GM18526 (cell line): ENCODE data around the gene EEFSEC.

Experiments used
- POLR2A ChIP-seq: IDR thresholded peaks from 3 replicates; pipeline ENCODE4 v1.6.1; 2011; ENCODE audit not compliant: insufficient read length; ENCODE audit errors: extremely low read depth

The EEFSEC gene

DNA sequence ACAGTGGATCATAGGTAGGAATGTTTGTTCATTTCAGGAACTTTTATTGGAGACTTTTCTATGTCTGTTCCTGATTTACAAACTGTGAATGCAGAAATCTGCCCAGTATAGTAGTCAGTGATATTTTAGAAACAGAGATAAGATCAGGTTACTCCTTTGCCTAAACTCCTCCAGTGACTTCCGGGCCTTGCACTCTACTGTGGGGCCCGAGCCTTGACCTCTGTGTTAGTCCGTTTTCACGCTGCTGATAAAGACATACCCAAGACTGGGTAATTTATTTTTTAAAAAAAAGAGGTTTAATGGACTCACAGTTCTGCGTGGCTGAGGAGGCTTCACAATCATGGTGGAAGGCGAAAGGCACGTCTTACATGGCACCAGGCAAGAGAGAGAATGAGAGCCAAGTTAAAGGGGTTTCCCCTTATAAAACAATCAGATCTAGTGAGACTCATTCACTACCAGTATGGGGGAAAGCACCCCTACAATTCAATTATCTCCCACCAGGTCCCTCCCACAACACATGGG lies 186.3 kb downstream of the EEFSEC start:
- no peak for TF ChIP-seq POLR2A

DNA sequence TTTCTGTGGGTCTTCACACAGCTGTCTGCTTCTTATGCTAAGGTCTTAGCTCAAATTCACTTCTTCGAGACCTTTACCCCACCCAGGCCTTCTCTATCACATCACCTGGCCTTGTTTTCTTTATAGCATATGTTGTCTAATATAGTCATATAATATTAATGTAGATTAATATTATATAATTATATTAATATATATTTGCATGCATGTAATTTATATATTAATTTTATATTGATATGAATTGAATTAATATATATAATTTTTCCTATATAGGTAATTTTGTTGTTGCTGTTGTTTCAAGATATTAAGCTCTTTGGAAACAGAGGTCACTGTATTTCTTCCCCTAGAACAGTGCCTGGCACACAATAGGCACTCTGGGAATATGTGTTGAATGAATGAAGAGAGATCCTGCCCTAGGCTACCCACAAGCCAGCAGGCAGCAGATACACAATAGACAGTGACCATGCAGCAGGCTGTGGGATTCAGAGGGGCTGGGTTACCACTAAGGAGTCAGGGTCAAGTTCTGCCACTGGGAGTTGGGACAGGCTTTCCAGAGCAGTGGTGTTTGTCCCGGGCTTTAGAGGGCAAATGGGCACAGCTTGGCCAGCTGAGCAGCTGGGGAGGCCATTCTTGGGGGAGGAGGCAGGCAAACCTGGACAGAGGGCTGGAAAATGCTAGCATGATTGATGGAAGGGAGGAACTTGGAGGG lies 187.1 kb downstream of the EEFSEC start:
- no peak for TF ChIP-seq POLR2A

DNA sequence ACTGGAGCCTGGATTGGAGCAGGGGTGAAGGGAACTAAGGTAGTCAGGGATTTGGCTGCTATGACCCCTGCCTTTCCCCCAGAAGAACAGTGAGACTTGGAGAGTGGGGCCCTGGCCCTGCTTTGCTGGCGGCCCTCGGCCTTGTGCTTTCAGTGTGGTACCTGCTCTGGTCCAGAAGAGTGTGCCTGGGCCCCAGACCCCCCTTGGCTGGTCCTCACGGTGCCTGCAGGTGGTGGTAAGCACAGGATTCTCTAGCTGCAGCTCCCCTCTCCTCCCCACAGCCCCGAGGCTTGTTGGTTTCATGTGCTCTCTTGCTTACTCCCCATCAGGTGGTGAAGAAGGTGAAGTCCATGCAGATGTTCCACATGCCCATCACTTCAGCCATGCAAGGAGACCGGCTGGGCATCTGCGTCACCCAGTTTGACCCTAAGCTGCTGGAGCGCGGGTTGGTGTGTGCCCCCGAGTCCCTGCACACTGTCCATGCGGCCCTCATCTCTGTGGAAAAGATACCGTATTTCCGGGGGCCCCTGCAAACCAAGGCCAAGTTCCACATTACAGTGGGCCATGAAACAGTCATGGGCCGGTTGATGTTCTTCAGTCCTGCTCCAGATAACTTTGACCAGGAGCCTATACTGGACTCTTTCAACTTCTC lies 187.7 kb downstream of the EEFSEC start:
- TF ChIP-seq POLR2A = no peak

DNA sequence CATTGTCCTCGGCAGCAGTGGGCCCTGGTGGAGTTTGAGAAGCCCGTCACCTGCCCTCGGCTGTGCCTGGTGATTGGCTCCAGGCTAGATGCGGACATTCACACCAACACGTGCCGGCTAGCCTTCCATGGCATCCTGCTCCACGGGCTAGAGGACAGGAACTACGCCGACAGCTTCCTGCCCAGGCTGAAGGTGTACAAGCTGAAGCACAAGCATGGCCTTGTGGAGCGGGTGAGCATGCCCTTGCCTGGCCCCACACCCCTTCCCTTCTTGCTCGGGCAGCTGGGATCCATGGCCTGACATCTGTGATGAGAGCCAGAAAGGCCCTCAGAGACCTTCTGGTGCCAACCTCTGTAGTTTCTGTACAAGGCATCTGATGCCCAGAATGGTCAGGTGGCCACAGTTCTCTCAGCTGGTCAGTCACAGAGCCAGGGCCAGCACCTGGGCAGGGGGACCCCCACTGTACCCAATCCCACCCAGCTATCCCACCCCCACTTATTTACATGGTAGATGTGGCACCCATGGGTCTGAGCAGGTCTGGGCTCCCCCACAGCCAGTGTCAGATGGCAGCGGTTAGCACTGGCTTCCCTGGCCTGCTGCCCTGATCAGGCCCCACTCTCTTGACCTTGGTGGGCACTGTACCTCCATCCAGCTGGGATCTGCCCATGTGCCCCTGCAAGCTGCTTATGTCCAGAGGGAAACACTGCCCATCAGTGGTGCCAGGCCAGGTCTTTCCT lies 188.5 kb downstream of the EEFSEC start:
- TF ChIP-seq POLR2A = no peak

DNA sequence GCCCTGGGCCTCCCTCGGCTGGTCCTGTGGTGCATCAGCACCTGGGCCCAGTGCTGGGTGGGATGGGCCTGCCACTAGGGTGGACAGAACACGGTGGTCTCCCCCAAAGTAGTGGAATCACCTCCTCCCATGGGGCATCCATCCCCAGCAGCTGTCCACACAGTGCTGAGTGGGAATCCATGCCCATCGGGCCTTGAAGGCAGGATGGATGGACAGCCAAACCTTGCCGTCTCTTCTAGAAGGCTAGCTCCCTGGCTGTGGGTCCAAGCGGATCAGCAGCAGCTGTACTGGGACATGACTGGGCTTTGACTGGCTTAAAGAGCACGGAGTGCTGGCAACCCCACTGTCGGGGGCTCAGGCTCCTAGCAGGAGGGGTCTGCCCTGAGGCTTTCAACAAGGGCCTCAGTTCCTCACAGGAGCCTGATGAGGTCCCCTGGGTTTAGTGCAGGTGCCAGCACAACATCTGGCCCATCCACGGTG lies 189.5 kb downstream of the EEFSEC start:
- TF ChIP-seq POLR2A = no peak

DNA sequence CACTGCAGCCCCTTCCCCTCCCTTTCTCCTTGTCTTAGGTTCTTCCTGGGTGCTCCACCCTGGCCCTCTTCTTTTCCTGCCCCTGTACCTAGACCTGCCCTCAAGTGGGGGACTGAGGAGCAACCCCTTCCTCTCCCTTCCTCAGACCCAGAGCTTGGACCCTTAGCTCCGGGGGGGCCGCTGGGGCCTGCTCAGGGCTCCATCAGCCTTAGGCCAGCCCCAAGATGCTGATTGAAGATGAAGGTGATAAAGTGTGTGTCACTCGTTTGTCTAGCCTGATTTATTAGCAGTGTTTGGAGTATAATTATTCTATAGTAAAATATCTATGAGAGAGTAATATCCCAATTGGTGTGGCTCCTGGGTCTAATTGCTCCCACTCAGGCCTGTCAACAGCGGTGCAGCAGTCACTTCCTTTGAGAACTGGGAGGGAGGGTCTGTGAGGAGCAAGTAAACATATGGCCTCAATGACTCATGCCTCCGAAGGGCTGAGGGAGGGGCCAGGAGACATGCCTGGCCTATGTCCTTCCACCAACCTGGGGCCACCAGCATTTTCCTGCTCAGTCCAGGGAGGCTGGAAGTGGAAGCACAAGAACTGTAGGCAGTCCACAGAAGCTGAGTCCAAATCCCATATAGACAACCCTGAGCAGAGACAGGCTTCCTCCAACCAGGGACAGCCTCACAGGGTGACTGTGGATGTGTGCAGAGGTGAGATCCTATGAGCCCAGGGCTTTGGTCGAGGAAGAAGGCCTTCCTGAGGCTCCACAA lies 190.2 kb downstream of the EEFSEC start:
- no peak for TF ChIP-seq POLR2A

DNA sequence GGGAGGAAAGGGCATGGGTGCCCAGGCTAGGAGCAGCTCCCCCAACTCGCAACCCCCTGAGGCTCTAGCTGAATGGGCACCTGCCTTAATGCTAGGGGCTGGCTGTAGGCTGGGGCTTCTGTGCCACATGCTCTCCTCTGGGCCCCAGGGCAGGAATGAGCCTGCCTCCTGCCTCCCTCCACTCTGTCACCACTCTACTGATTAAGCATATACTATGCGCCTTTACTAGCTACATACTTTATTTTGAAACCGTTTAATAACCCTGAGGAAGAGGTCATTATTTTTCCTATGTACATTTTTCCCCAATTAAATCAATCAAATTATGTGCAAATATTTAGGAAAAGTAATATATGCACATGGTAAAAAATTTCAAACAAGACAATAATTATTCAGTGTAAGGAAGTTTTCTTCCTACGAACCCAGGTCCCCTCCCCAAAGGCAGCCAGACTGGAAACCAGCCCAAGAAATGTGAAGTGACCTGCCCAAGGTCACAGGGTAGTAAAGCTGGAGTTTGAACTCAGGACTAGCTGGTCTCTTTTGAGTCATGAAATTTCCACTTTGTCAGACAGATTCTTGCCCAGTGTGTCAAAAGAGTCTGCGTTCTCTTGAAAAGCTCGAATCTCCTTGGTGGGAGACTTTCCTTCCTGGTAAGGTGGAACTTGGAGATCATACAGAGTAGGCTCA lies 190.9 kb downstream of the EEFSEC start:
- TF ChIP-seq POLR2A = no peak

DNA sequence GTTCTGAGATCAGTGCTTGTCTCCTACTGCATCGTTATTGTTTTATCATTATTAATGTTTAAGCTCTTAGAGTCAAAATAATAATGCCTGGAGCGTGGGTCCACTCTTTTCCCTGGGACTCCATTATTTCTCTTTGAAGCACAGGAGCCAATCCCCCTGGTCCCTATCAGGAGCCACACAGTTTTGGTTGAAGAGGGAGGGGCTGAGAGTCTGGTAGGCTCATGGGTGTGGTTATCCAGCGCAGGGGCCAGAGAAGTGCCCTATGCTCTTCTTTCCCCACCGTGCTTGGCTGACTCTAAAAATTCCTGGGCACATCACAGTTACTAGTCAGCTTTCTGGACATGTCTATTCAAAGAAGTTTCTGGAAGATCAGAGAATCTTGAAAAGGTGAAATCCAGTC lies 191.9 kb downstream of the EEFSEC start:
- no peak for TF ChIP-seq POLR2A

DNA sequence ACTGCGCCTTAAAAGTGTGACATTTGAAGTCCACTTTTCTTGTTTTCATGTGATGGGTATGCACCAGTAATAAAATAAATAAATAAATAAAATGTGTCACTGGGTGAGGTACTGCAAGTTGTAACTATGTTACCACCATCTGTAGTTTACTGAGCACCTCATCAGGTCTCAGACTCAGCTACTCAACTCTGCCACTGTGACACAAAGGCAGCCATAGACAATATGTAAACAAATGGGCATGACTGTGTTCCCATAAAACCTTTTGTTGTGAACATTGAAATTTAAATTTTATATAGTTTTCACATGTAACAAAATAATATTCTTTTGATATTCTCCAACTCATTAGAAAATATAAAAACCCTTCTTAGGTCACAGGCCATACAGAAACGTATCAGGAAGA lies 193.3 kb downstream of the EEFSEC start:
- no peak for TF ChIP-seq POLR2A

DNA sequence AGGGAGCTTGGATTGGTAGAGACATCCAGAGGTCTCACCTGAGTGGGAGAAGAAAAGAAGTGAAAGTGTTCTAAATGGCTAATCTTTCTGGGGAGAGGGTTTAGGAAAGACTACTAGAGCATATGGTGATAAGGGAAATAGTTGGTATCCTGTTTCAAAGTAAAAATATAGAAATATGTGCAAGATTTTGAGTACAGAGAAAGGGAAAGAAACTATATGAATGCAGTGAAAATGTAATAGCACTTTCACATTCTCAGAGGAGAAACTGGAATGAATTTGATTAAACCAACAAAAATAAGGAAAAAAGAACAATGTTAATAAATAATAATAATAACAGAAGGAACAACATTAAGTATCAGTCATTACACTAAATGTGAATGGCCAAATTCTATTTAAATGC lies 194.0 kb downstream of the EEFSEC start:
- TF ChIP-seq POLR2A = no peak

DNA sequence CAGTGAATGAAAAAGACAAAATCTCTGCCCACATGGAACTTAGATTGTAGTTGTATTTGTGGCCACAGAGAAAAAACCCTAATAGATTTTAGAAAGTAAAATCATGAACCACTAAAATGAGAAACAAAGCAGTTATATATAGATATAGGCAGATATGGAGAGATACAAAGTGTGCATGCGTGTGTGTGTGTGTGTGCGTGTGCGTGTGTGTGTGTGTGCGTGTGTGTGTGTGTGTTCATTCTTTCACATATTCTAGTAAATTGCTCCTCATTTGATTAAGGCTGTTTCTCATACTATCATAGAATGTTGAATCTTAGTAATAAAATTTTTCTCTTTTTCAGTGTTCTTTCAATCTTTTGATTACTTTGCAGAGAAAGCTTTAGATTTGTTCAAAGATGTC lies 194.8 kb downstream of the EEFSEC start:
- no peak for TF ChIP-seq POLR2A

DNA sequence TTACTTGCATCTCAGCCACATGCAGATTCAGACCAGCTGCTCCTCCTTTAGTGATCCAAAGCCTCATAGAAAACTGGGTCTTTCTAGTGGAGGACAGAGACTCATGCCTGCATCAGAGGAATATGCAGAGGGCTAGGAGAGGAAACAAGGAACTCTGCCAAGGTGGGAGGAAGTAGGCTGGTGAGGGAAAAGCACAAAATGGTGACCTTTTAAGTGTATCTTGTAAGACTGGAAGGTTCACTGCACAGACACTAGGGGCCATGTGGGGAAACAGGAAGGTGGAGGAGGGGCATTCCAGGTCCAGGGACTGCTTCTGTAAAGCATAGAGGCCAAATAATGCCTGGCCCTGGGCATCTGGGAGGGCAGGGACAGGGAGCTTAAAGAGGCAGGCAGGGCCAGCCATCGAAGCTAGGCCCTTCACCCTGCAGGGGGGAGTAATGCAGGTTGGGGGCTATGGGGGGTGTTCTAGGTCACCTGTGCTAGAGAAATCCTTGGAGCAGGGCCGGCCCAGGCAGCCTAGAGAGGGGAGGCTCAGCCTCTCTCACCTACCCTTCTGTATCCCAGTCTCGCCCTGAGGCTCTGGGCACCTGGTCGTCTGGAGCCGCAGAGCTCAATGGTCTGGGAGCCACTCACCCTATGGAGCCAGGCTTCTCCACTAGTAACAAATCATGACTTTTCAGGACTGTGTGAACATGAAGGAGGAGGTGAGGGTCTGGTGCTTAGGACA lies 195.7 kb downstream of the EEFSEC start:
- TF ChIP-seq POLR2A = no peak

DNA sequence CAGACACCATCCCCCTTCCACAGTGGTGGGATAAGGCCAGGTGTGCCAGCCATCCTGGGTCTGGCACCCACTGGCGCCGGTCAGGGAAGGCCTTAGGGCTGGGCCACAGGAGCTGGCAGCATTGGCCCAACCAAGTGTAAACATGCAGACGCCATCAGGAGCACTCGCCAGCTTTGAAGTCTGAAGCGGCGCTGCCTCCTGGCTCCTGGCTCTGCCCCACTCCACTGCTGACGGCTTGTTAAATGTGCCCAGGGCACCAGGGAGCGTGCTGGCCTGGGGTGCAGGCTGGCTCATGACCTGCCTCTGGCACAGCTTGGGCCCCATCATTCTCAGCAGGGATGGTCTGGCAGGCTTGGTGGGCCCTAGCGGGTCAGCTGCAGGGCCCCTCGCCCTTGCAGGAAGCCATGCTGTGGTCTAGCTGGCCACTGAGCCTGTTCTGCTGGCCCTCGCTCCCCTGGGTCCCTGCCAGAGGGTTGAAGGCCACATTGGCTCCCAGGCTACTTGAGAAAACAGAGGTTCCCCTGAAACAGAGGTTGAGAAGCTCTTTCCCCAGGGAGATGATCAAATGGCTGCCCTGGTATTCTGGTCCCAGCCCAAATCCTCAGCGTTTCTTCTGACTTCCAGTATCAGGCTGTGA lies 196.8 kb downstream of the EEFSEC start:
- TF ChIP-seq POLR2A = no peak

DNA sequence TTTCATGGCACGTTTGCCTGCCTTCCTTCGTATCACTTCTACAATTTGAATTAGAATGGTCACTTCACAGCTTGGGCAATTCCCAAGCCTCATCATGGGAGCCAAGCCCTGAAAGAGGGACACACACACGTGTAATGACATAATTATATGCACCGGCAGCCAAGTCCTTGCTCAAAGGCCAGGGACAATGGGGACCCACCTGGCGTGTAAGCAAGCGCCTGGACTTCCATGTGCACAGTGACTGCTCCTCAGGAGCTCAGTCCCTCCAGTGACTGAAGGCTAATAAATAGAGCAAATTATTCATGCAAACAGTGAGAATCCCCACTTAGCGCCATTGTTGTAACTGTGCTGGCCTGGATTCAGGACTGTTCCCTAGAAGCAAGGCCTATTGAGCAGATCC lies 198.3 kb downstream of the EEFSEC start:
- TF ChIP-seq POLR2A = no peak

DNA sequence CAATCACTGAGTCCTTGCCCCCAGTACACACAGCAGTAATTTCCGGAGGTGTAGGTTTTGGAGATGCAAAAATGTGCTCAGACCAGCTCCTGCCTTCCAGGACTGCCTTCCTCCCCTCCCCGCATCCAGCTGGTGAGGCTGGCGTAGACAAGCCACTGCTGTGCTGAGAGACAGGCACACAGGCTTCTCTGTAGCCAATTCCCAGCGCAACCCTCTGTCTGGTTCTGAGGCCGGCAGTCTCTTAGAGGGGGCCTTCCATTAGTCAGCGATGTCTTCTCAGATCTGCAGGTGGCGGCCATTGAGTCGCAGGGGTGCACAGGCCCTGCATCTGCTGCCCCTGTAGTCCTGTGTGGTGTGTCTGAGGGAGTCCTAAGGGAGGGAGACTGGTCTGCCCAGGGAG lies 199.0 kb downstream of the EEFSEC start:
- no peak for TF ChIP-seq POLR2A
